ENCODE data around the gene ZBTB17.

- TF ChIP-seq, protein P1, sequence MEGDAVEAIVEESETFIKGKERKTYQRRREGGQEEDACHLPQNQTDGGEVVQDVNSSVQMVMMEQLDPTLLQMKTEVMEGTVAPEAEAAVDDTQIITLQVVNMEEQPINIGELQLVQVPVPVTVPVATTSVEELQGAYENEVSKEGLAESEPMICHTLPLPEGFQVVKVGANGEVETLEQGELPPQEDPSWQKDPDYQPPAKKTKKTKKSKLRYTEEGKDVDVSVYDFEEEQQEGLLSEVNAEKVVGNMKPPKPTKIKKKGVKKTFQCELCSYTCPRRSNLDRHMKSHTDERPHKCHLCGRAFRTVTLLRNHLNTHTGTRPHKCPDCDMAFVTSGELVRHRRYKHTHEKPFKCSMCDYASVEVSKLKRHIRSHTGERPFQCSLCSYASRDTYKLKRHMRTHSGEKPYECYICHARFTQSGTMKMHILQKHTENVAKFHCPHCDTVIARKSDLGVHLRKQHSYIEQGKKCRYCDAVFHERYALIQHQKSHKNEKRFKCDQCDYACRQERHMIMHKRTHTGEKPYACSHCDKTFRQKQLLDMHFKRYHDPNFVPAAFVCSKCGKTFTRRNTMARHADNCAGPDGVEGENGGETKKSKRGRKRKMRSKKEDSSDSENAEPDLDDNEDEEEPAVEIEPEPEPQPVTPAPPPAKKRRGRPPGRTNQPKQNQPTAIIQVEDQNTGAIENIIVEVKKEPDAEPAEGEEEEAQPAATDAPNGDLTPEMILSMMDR (IDR thresholded peaks at IDR 0.05), result no peak
- no peak for TF ChIP-seq EZH2 (IDR thresholded peaks at IDR 0.05)
Measured at GRCh38 chr1:15988856-15989736, 13.2 kb upstream of the ZBTB17 start.

Measured in neural progenitor cell (in vitro differentiated cells).